MG63 (cell line): ENCODE measurements around the gene WSB1. TPM values are rescaled to one million over a fixed set of nuclear protein-coding genes. Genes with fewer than 3 reads are reported as not detected.
A peak's percentile ranks its signal among the peaks of the same experiment; 100 is the strongest.
"Not testable (repeated sequence)": the region's sequence is repeated elsewhere in the genome, so short reads cannot be mapped to it uniquely, and the experiment has no call there.

Experiments
- DNase-seq: peaks from one replicate; pipeline ENCODE4 v3.0.0-alpha.2; 2020
- H3K27me3 ChIP-seq: fragments of 250-450 bp; sonication (Bioruptor Pico); 2 replicates; pipeline ENCODE4 v1.5.1; 2020; ENCODE audit warnings: mild to moderate bottlenecking, moderate library complexity
- H3K36me3 ChIP-seq: fragments of 250-450 bp; sonication (Bioruptor Pico); 2 replicates; pipeline ENCODE4 v1.5.1; 2020; ENCODE audit warnings: mild to moderate bottlenecking, moderate library complexity
- H3K4me3 ChIP-seq: fragments of 250-450 bp; sonication (Bioruptor Pico); 2 replicates; pipeline ENCODE4 v1.5.1; 2020; ENCODE audit warnings: mild to moderate bottlenecking, moderate library complexity
- H3K9me3 ChIP-seq: fragments of 250-450 bp; sonication (Bioruptor Pico); 2 replicates; pipeline ENCODE4 v1.5.1; 2020; ENCODE audit warnings: mild to moderate bottlenecking, moderate library complexity
- total RNA-seq: library from RNA; depleted of rRNA; stranded (reverse); fragments of >200 nt; shearing (Covaris generic); gene quantifications from 2 replicates; pipeline ENCODE4 v1.2.3, GENCODE V29; 2014; ENCODE audit warnings: low replicate concordance

Gene WSB1
- total RNA-seq, 1 experiment from 2014 or later: 46.4 TPM

DNA sequence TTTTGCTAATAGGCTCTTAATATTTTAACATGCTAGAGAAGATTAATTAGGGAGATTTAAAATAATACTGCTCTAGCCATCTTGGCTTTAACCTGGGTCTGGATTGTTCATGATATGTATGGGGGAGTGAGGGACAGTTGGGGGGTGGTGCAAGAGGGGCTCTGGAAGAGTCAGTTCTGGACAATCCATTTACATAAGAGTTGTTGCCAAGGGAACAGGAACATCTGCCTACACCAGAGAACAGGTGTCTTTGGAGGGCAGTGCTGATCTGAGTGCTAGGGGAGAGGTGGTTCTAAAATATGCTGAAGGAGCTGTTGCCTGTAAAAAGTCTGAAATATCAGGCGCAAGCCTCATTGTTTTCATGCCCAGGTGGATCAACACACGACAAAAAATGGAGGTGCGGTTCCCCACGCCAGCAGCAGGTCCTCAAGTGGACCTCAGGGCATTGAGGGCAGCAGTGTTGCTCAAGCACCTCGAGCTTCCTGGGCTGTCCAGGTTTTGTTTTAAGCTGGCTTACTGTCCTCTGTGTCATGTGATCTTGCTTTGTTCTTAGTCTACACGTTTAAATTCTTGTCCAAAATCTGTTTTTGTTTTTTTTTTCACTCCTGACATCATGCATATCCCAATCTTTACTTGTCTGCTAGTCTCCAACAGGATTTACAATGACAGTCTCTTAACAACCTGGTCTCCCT lies 25.4 kb upstream of the WSB1 start:
- Histone ChIP-seq H3K9me3 (no peaks in the 10 kb centered on the region), H3K36me3 (no peaks in the 10 kb centered on the region), H3K4me3 (no peak overlapping the region), H3K27me3 (peaks cover 9% of the 10 kb centered on the region; the same call in 1 of the 2 replicates)
- no peak for DNase-seq

- Histone ChIP-seq H3K4me3 (no peak overlapping the region), H3K36me3 (no peaks in the 10 kb centered on the region), H3K9me3 (no peaks in the 10 kb centered on the region), H3K27me3 (peaks cover 9% of the 10 kb centered on the region; the same call in 1 of the 2 replicates)
- no peak for DNase-seq
These were observed 24.7 kb upstream of the WSB1 start for GRCh38 chr17:27269201-27269600.

DNA sequence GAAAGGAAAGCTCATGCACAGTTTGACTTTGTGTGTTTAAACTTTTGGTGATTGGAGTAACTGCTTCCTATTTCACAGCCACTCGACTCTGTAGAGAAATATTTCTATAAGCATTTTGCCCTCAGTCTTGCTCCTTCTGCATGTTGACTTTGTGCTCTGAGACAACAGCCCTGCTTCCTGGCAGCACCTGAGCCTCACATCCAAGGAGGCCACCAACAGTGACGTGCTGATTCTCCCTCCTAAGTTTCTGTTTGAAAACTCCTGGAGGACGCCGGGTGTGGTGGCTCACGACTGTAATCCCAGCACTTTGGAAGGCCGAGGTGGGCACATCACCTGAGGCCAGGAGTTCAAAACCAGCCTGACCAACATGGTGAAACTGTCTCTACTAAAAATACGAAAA lies 23.9 kb upstream of the WSB1 start:
- no peak for DNase-seq
- Histone ChIP-seq H3K9me3 (no peaks in the 10 kb centered on the region), H3K36me3 (no peaks in the 10 kb centered on the region), H3K4me3 (no peak overlapping the region), H3K27me3 (peaks cover 9% of the 10 kb centered on the region; the same call in 1 of the 2 replicates)

DNA sequence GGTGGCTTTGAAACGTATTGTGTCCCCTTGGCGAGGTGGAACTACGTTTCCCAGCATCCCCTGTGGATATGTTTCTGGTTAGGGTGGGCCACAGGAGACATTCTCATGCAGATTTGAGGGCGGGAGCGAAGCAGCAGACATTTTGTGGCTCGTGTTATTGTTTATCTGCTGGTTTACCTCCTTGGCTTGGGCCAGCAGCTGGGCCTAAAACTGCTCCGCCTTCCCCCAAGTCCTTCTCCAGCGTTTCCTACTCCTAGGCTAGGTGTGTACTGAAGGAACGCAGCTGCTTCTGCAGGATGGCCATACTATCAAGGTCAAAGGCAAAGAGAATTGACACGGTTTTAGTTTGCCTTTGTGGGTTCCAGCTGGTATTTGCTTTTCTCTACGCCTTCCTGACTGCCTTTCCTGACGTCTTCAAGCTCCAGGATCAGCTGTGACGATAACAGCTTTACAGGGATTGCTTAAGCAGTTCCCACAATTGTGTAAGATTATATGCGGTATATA lies 17.2 kb upstream of the WSB1 start:
- H3K36me3 ChIP-seq: no peaks in the 10 kb centered on the region
- no peak overlapping the region for H3K4me3 ChIP-seq

GRCh38 chr17:27279132-27279531 lies 14.8 kb upstream of the WSB1 start:
- H3K36me3 ChIP-seq, H3K4me3 ChIP-seq, DNase-seq, H3K9me3 ChIP-seq, H3K27me3 ChIP-seq: not testable (repeated sequence)

More for the DNA sequence above, 17.2 kb upstream of the WSB1 start:
- no peaks in the 10 kb centered on the region for H3K27me3 ChIP-seq
- DNase-seq: no peak
- H3K9me3 ChIP-seq: no peaks in the 10 kb centered on the region

DNA sequence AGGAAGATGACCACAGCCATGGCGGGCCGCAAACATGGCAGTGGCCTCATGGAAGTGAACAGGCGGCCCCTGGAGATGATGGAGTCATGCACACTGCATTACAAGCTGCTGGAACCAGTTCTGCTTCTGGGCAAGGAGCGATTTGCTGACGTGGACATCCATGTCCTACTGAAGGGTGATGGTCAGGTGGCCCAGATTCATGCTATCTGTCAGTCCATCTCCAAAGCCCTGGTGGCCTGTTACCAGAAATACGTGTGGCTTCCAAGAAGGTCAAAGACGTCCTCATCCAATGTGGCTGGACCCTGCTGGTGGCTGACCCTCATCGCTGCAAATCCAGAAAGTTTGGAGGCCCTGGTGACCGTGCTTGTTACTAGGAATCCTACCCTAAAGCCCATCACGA lies 13.4 kb upstream of the WSB1 start:
- Histone ChIP-seq H3K27me3 (peaks cover 2% of the 10 kb centered on the region; the same call in 1 of the 2 replicates), H3K4me3 (no peak overlapping the region), H3K9me3 (no peaks in the 10 kb centered on the region), H3K36me3 (no peaks in the 10 kb centered on the region)
- DNase-seq: no peak

GRCh38 chr17:27281438-27281837 lies 12.5 kb upstream of the WSB1 start:
- Histone ChIP-seq H3K27me3 (peaks cover 2% of the 10 kb centered on the region; the same call in 1 of the 2 replicates), H3K36me3 (no peaks in the 10 kb centered on the region), H3K9me3 (no peaks in the 10 kb centered on the region), H3K4me3 (no peak overlapping the region)
- no peak for DNase-seq

- no peak overlapping the region for H3K4me3 ChIP-seq
- no peaks in the 10 kb centered on the region for H3K9me3 ChIP-seq
- DNase-seq: no peak
- H3K36me3 ChIP-seq: no peaks in the 10 kb centered on the region
- peaks cover 2% of the 10 kb centered on the region; the same call in 1 of the 2 replicates for H3K27me3 ChIP-seq
These were observed 11.8 kb upstream of the WSB1 start for GRCh38 chr17:27282054-27282551.

DNA sequence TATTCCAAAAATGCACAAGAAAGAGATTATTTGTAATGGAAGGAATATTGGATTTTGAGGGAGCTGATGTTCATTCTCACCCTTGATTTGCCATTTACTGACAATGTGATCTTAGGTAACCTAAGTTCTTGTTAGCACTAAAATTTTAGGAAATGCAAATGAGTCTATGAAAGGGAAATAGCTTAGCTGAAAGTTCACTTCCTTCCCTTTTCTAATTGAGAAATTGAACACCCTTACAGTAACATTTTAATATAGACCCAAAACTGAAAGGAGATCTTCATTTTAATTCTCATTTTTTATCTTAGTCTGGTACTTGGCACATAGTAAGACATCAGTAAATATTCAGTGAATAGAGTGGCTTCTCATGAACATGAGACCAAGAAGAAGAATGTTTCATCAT lies 10.9 kb upstream of the WSB1 start:
- H3K36me3 ChIP-seq: no peaks in the 10 kb centered on the region
- DNase-seq: no peak
- no peaks in the 10 kb centered on the region for H3K9me3 ChIP-seq
- H3K4me3 ChIP-seq: no peak overlapping the region
- peaks cover 2% of the 10 kb centered on the region; the same call in 1 of the 2 replicates for H3K27me3 ChIP-seq

DNA sequence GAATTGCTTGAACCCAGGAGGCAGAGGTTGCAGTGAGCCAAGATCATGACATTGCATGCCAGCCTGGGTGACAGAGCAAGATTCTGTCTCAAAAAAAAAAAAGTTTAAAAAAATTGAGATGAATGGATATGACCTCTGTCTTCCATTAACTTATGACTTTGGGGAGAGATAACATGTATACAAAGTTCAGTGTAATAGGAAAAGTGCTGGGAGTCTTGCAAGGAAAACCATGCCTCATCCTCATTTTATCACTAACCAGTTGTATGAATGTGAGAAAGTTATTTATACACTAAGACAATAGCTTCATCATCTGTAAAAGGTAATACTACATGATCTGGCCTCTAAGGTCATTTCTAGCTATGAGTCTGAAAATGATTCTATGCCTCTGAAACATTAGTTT lies 10.2 kb upstream of the WSB1 start:
- H3K36me3 ChIP-seq: no peaks in the 10 kb centered on the region
- no peak overlapping the region for H3K4me3 ChIP-seq
- H3K9me3 ChIP-seq: no peaks in the 10 kb centered on the region
- no peak for DNase-seq
- H3K27me3 ChIP-seq: peaks cover 2% of the 10 kb centered on the region; the same call in 1 of the 2 replicates

GRCh38 chr17:27284811-27285415 lies 9.0 kb upstream of the WSB1 start:
- Histone ChIP-seq H3K27me3 (peaks cover 2% of the 10 kb centered on the region; the same call in 1 of the 2 replicates), H3K9me3 (no peaks in the 10 kb centered on the region), H3K4me3 (no peak overlapping the region), H3K36me3 (no peaks in the 10 kb centered on the region)
- no peak for DNase-seq

- Histone ChIP-seq H3K27me3 (peaks cover 2% of the 10 kb centered on the region; the same call in 1 of the 2 replicates), H3K4me3 (no peak overlapping the region)
- no peak for DNase-seq
These were observed 8.4 kb upstream of the WSB1 start for GRCh38 chr17:27285516-27285915.

GRCh38 chr17:27288183-27288582 lies 5.7 kb upstream of the WSB1 start:
- no peak for DNase-seq
- peaks cover 2% of the 10 kb centered on the region; the same call in 1 of the 2 replicates for H3K27me3 ChIP-seq
- H3K9me3 ChIP-seq: no peaks in the 10 kb centered on the region
- H3K4me3 ChIP-seq: no peak overlapping the region
- H3K36me3 ChIP-seq: no peaks in the 10 kb centered on the region

More at GRCh38 chr17:27285516-27285915, 8.4 kb upstream of the WSB1 start:
- Histone ChIP-seq H3K36me3 (no peaks in the 10 kb centered on the region), H3K9me3 (no peaks in the 10 kb centered on the region)

- H3K4me3 ChIP-seq: no peak overlapping the region
- H3K36me3 ChIP-seq: no peaks in the 10 kb centered on the region; the same call in 1 of the 2 replicates
- H3K9me3 ChIP-seq: no peaks in the 10 kb centered on the region
- DNase-seq: no peak
- no peaks in the 10 kb centered on the region for H3K27me3 ChIP-seq
These were observed 4.1 kb upstream of the WSB1 start for GRCh38 chr17:27289856-27290255.

DNA sequence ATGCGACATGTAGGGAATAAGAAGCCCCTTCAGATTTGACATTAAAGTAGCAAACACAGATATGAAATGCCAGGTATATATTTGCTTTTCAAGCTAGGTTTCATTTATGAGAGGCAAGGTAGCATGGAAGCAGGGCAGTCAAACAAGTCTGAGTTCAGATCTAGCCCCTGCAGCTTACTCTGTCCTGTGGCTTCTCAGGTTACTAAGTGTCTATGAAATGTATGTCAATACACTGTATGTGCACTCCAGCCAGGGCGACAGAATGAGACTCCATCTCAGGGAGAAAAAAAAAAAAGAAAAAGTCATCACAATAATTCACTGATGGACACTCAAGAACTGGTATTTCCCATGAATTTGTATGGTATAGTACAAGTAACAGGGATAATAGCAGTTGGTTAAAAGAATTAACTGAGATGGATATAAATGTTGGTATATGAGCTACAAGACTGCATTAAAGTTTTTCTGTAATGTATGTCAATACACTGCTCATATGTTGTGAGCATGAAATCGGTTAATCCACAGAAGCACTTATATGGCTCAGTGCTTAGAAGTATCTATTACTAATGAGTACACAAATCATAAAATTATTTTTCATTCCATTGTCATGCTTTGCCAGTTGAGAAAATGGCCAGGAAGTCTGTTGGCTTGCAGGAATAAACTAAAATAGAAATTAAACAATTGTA lies 2.9 kb upstream of the WSB1 start:
- no peak for DNase-seq
- H3K4me3 ChIP-seq: no peak overlapping the region
- H3K36me3 ChIP-seq: no peaks in the 10 kb centered on the region; the same call in 1 of the 2 replicates
- H3K9me3 ChIP-seq: no peaks in the 10 kb centered on the region
- no peaks in the 10 kb centered on the region for H3K27me3 ChIP-seq

- no peaks in the 10 kb centered on the region for H3K27me3 ChIP-seq
- no peak for DNase-seq
- no peaks in the 10 kb centered on the region for H3K9me3 ChIP-seq
- peaks cover 8% of the 10 kb centered on the region for H3K36me3 ChIP-seq
- H3K4me3 ChIP-seq: peak overlapping the region; percentile 96
These were observed 486 bp upstream of the WSB1 start for GRCh38 chr17:27293359-27293897.
